HG03045 (cell line): Measurements from ENCODE around the gene GDF9.

ENCODE experiments used
- ATAC-seq: cut with Tn5 transposase; IDR thresholded peaks from one replicate; pipeline ENCODE4 v1.9.1; 2021; ENCODE audit warnings: mild to moderate bottlenecking, moderate library complexity; ENCODE audit not compliant: unreplicated experiment

Gene GDF9

DNA sequence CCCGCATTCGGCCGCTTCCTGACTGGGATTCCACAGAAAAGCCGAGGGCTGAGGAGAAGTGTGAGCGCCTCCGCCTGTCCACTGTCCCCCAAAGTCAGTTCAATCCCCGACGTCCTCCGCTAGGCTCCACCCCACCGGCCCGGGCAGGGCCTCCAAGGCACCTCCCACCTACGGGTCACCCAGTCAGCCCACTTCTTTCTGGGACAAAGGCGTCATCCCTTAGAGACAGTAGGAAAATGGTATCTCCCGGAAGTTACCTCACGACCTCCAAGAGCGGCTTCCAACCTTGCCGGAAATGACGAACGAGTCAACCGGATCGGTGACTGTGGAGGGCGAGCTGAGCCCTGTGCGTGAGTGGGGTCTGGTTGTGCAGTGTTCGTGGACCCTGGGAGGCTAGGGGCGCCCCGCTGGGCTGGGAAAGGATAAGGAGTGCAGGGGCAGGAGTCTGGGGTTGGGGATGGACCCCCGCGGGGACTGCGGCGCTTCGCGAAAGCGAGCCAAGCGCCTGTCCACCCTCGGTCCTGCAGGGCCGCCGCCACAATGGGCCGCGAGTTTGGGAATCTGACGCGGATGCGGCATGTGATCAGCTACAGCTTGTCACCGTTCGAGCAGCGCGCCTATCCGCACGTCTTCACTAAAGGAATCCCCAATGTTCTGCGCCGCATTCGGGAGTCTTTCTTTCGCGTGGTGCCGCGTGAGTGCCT, at the start of gene GDF9, which contains the start of gene UQCRQ:
Gene GDF9 (minus strand): TSS at position 128 of the 704 bp plus-strand sequence. CDS start 1,936 bp downstream, outside the sequence.
Gene UQCRQ (plus strand): TSS at position 301 of the 704 bp plus-strand sequence. CDS start 240 bp downstream, at position 541.
- peak; percentile 98 for ATAC-seq

DNA sequence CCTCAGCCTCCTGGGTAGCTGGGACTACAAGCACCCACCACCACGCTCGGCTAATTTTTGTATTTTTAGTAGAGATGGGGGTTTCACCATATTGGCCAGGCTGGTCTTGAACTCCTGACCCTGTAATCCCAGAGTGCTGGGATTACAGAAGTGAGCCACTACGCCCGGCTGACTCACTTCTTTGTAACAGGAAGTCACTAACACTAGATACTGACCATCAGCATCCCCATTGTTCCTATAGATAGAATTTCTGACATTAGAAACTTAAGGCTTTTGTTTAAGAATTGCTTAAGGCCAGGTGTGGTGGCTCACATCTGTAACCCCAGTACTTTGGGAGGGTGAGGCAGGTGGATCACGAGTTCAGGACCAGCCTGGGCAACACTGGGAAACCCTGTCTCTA, 49.4 kb upstream of the GDF9 start:
- ATAC-seq = no peak

- no peak for ATAC-seq
These were observed 43.4 kb upstream of the GDF9 start for GRCh38 chr5:132909702-132910101.

GRCh38 chr5:132907161-132907560, 40.9 kb upstream of the GDF9 start:
- ATAC-seq = no peak

GRCh38 chr5:132905938-132906337, 39.7 kb upstream of the GDF9 start:
- no peak for ATAC-seq

GRCh38 chr5:132901730-132902129, 35.5 kb upstream of the GDF9 start:
- ATAC-seq = no peak

- no peak for ATAC-seq
These were observed 34.8 kb upstream of the GDF9 start for GRCh38 chr5:132901036-132901435.

- ATAC-seq = no peak
These were observed 31.8 kb upstream of the GDF9 start for GRCh38 chr5:132898094-132898493.

DNA sequence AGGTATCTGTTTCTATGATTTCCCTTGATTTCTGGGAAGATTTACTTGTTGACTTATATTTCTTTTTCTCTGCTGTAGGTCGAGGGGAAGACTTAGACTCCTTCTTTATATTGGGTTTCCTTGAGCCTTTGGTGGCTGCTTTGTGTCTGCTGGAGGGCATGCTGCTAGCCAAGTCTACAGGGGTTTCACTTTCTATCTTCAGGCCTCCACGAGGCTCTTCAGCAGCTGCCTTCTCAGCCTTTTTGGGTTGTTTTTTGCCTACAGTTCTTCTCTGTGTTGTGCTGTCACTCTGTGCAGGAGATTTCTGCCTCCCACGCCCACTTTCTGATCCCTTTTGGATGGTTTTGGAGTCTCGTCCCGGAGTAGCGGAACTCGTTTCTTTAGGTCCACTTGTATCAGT, 30.4 kb upstream of the GDF9 start:
- no peak for ATAC-seq

DNA sequence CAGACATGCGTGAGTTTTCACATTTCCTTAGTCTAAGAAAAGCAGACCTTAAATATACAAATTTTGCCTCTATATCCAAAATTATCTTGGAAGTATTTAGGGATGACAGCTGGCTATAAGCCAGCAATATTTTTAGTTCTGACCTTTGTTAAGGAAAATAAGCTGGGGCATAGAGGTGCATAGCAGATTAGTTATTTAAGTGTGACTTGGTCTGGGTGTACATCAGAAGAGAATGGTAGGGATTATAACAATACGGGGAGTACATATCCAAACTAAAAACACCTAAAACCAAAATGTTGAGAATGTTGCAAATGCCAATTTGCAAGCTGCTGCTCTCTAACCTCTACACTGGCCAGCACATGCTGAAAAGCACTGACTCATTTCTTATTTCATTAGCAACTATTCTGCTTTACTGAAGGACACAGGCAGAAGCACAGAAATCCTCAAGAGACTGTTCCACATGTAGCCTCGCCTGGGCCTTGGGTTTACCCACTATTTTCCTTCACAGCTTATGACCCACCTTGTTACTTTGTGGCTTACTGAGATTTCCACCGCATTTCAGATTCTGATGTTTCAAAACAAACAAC, 29.5 kb upstream of the GDF9 start:
- ATAC-seq = no peak

GRCh38 chr5:132890817-132891216, 24.5 kb upstream of the GDF9 start:
- no peak for ATAC-seq

DNA sequence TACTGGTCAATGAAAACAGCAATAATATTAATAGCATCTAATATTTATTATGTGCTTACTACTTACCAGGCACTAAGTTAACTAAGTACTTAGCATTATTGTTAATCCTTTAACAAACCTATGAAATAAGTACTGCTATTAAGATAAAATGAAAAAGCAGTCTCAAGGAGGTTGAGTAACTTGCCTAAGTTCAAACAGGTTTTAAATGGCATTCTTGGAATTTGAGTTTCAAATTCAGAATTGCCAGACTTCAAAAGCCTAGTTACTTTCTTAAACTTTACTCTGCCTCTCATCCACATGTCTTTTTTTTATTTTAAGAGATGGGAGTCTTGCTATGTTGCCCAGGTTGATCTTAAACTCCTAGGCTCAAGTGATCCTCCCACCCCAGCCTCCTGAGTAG, 23.2 kb upstream of the GDF9 start:
- no peak for ATAC-seq

DNA sequence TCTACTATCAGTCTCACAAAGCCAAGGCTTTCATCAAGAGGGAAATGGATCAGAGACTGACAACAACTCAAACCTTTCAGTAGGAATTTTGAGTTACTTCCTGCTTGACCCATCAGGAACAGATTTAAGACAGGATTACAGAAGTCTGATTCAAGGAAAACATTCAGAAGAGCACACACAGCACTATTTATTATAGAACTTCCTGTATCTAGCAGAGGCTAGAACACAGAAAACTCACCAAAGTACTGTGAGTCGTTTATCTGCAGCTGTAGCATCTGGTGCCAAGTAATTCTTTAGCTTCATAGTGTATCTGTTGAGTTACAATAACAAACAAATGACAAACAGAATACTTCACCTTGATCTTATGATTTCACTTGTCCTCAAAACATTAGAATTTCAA, 21.0 kb upstream of the GDF9 start:
- ATAC-seq = no peak

GRCh38 chr5:132886064-132886823, 20.0 kb upstream of the GDF9 start:
- ATAC-seq = no peak

- ATAC-seq = no peak
These were observed 18.3 kb upstream of the GDF9 start for GRCh38 chr5:132884548-132884947.

GRCh38 chr5:132883261-132883834, 17.1 kb upstream of the GDF9 start:
- ATAC-seq = peak; percentile 47

DNA sequence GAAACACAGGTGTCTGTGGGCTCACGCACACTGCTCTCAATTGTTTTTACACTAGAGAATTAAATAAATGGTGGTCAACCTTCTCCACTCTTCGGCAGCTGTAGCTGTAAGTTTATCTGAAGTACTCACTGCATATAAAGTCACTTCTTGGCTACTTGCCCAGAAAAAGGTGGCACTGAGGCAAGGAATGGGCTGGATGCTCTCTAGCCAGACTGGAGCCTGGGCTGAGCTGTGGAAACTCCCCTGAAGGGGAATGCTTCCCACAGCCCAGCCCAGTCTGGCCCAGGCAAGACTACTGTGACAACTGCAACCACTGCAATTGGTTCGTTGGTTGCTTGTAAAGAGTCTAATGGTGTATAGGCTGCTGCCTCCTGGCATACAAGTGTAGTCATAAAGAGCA, 11.7 kb upstream of the GDF9 start:
- no peak for ATAC-seq

GRCh38 chr5:132877466-132877865, 11.2 kb upstream of the GDF9 start:
- ATAC-seq = no peak

- ATAC-seq = no peak
These were observed 9.9 kb upstream of the GDF9 start for GRCh38 chr5:132876020-132876759.

GRCh38 chr5:132873930-132874271, 7.6 kb upstream of the GDF9 start:
- ATAC-seq = no peak
